Activated naive CD4-positive, alpha-beta T cell treated with Interleukin-2 at 50 U/mL for 16 hours (primary cell): ENCODE data around the gene TMEM72.

Experiments
- DNase-seq: peaks from one replicate; pipeline ENCODE4 v3.0.0-alpha.2; 2020

TMEM72 gene

GRCh38 chr10:44956717-44957706 lies 45.9 kb downstream of the TMEM72 start:
- DNase-seq, result no peak

GRCh38 chr10:44958196-44958897 lies 47.2 kb downstream of the TMEM72 start:
- DNase-seq, result no peak

- no peak for DNase-seq
Observed at GRCh38 chr10:44958898-44959246, 47.7 kb downstream of the TMEM72 start.

- DNase-seq, result peak; percentile 94
Observed at GRCh38 chr10:44959247-44960087, 48.3 kb downstream of the TMEM72 start, which contains the start of gene RASSF4. Gene RASSF4, plus strand, starts transcription at chr10:44959802. Its CDS starts 10,401 bp downstream, at chr10:44970203.

- DNase-seq, result no peak
Observed at GRCh38 chr10:44960088-44960460, 48.9 kb downstream of the TMEM72 start.

- DNase-seq, result no peak
Observed at GRCh38 chr10:44960482-44961229, 49.5 kb downstream of the TMEM72 start.

GRCh38 chr10:44961230-44961571 lies 50.1 kb downstream of the TMEM72 start:
- DNase-seq, result no peak

- no peak for DNase-seq
Observed at GRCh38 chr10:44961931-44962750, 51.0 kb downstream of the TMEM72 start.

GRCh38 chr10:44962870-44963738 lies 52.0 kb downstream of the TMEM72 start:
- no peak for DNase-seq

GRCh38 chr10:44963772-44964633 lies 52.9 kb downstream of the TMEM72 start:
- DNase-seq, result no peak

- DNase-seq, result no peak
Observed at GRCh38 chr10:44965104-44965503, 54.0 kb downstream of the TMEM72 start.

- DNase-seq, result no peak
Observed at GRCh38 chr10:44965651-44966097, 54.5 kb downstream of the TMEM72 start.

- no peak for DNase-seq
Observed at GRCh38 chr10:44966129-44966815, 55.1 kb downstream of the TMEM72 start.

GRCh38 chr10:44966816-44967509 lies 55.8 kb downstream of the TMEM72 start:
- DNase-seq, result no peak

GRCh38 chr10:44967616-44968015 lies 56.5 kb downstream of the TMEM72 start:
- no peak for DNase-seq

- no peak for DNase-seq
Observed at GRCh38 chr10:44968091-44968490, 57.0 kb downstream of the TMEM72 start.

- DNase-seq, result no peak
Observed at GRCh38 chr10:44968500-44969400, 57.6 kb downstream of the TMEM72 start.
